ENCODE results near the gene FSTL3.
"Not testable (repeated sequence)": the region's sequence is repeated elsewhere in the genome, so short reads cannot be mapped to it uniquely, and the experiment has no call there.

FSTL3 gene

GRCh38 chr19:682678-683320, 6.6 kb downstream of the FSTL3 start:
- DNase-seq = no peak

- DNase-seq = no peak
Observed at GRCh38 chr19:685454-685931, 9.3 kb downstream of the FSTL3 start.

- no peak for DNase-seq
Observed at GRCh38 chr19:686589-687297, 10.6 kb downstream of the FSTL3 start.

- DNase-seq = no peak
Observed at GRCh38 chr19:687569-688166, 11.5 kb downstream of the FSTL3 start.

- no peak for DNase-seq
Observed at GRCh38 chr19:688214-688613, 12.0 kb downstream of the FSTL3 start.

GRCh38 chr19:688992-689391, 12.8 kb downstream of the FSTL3 start:
- no peak for DNase-seq

GRCh38 chr19:690203-690602, 14.0 kb downstream of the FSTL3 start:
- DNase-seq = no peak

GRCh38 chr19:694481-695351, 18.5 kb downstream of the FSTL3 start:
- no peak for DNase-seq

GRCh38 chr19:695352-695949, 19.3 kb downstream of the FSTL3 start, which contains the start of gene PRSS57:
Gene PRSS57, minus strand, starts transcription at chr19:695452. Its CDS starts 22 bp downstream, at chr19:695430.
- DNase-seq = no peak

GRCh38 chr19:698529-698928, 22.3 kb downstream of the FSTL3 start:
- not testable (repeated sequence) for DNase-seq

- not testable (repeated sequence) for DNase-seq
Observed at GRCh38 chr19:699885-700284, 23.7 kb downstream of the FSTL3 start.

GRCh38 chr19:702847-703246, 26.7 kb downstream of the FSTL3 start:
- DNase-seq = not testable (repeated sequence)

GRCh38 chr19:703329-703650, 27.1 kb downstream of the FSTL3 start:
- DNase-seq = no peak

- no peak for DNase-seq
Observed at GRCh38 chr19:703651-704446, 27.7 kb downstream of the FSTL3 start.

GRCh38 chr19:704447-704741, 28.2 kb downstream of the FSTL3 start:
- no peak for DNase-seq

- DNase-seq = no peak
Observed at GRCh38 chr19:708154-709143, 32.3 kb downstream of the FSTL3 start, which contains the start of gene PALM. Gene PALM, plus strand, starts transcription at chr19:708935. Its CDS starts 212 bp downstream, at chr19:709147.

GRCh38 chr19:709196-709964, 33.2 kb downstream of the FSTL3 start:
- no peak for DNase-seq

GRCh38 chr19:709965-710571, 33.9 kb downstream of the FSTL3 start:
- DNase-seq = no peak

- DNase-seq = no peak
Observed at GRCh38 chr19:710767-711166, 34.6 kb downstream of the FSTL3 start.

Measured in NCI-H2107 (cell line).